SK-N-SH (cell line): ENCODE results near the gene TRPM6. TPM values are rescaled to one million over a fixed set of nuclear protein-coding genes. Genes with fewer than 3 reads are reported as not detected.

ENCODE experiments used
- CTCF ChIA-PET: fragments of 300-600, 350-600 bp; formaldehyde crosslinking; extraction: SDS; loops from one replicate; lab custom pipeline; 2021; lab: Yijun Ruan, JAX
- POLR2A ChIA-PET: fragments of 350-600 bp; sonication (Branson Sonifier 250); formaldehyde crosslinking; extraction: SDS; loops from one replicate; lab custom pipeline; 2020; ENCODE audit warnings: antibody characterized with exemption, inconsistent platforms; lab: Yijun Ruan, JAX
- DNase-seq: peaks from one replicate; pipeline ENCODE4 v3.0.0; 2012
- H2AFZ ChIP-seq: fragments of 200-600 bp; sonication (generic); 2 replicates; pipeline ENCODE4 v1.8.1; 2016; ENCODE audit warnings: antibody characterized with exemption, mild to moderate bottlenecking, low read depth
- H3F3A ChIP-seq: fragments of 200-600 bp; sonication (generic); replicated peaks from 2 replicates; pipeline ENCODE3; 2016; ENCODE audit warnings: antibody characterized with exemption, mild to moderate bottlenecking; ENCODE audit not compliant: insufficient read depth
- H3K27ac ChIP-seq, 2 experiments: fragments of 200-500 bp in 1 of 2; fragments of 200-600 bp in 1 of 2; sonication (Bioruptor generic) in 1 of 2; sonication (generic), shearing (Covaris generic) in 1 of 2; 2 replicates each; pipeline versions ENCODE4 v1.5.1 to v1.6.1; 2014 to 2016; ENCODE audit warnings: low read depth in 2 of 2, inconsistent platforms in 1 of 2, low read length in 1 of 2, mild to moderate bottlenecking in 1 of 2, mixed read lengths in 1 of 2
- H3K27me3 ChIP-seq: fragments of 200-600 bp; sonication (generic), shearing (Covaris generic); 2 replicates; pipeline ENCODE4 v1.6.1; 2016; ENCODE audit warnings: mixed run types; ENCODE audit not compliant: insufficient read depth
- H3K36me3 ChIP-seq, 2 experiments: fragments of 200-500 bp in 1 of 2; fragments of 200-600 bp in 1 of 2; sonication (Bioruptor generic) in 1 of 2; sonication (generic) in 1 of 2; replicated peaks in 1 of 2; 2 replicates each; pipeline versions ENCODE3 to v1.5.1; 2014 to 2016; ENCODE audit warnings: low read length in 1 of 2, mild to moderate bottlenecking in 1 of 2; ENCODE audit not compliant: insufficient read depth in 2 of 2, control insufficient read depth in 1 of 2
- H3K4me1 ChIP-seq, 2 experiments: fragments of 200-500 bp in 1 of 2; fragments of 200-600 bp in 1 of 2; sonication (Bioruptor generic) in 1 of 2; sonication (generic), shearing (Covaris generic) in 1 of 2; 2 replicates each; pipeline versions ENCODE4 v1.5.1 to v1.6.1; 2014 to 2016; ENCODE audit warnings: low read depth in 1 of 2, low read length in 1 of 2, mixed run types in 1 of 2; ENCODE audit not compliant: insufficient read depth in 2 of 2, control insufficient read depth in 1 of 2
- H3K4me2 ChIP-seq: fragments of 200-600 bp; sonication (generic), shearing (Covaris generic); 2 replicates; pipeline ENCODE4 v1.6.1; 2017; ENCODE audit warnings: mixed run types
- H3K4me3 ChIP-seq, 2 experiments: fragments of 200-500 bp in 1 of 2; fragments of 200-600 bp in 1 of 2; sonication (Bioruptor generic) in 1 of 2; sonication (generic), shearing (Covaris generic) in 1 of 2; 2 replicates each; pipeline versions ENCODE4 v1.5.1 to v1.8.1; 2014 to 2016; ENCODE audit warnings: low read depth in 2 of 2, inconsistent platforms in 1 of 2, low read length in 1 of 2, mild to moderate bottlenecking in 1 of 2, mixed read lengths in 1 of 2, moderate library complexity in 1 of 2
- H3K79me2 ChIP-seq: fragments of 200-600 bp; sonication (generic); 2 replicates; pipeline ENCODE4 v1.8.1; 2017; ENCODE audit warnings: mild to moderate bottlenecking; ENCODE audit not compliant: insufficient read depth
- H3K9ac ChIP-seq: fragments of 200-600 bp; sonication (generic); 2 replicates; pipeline ENCODE4 v1.6.1; 2017; ENCODE audit warnings: mixed run types
- H3K9me2 ChIP-seq: fragments of 200-600 bp; sonication (generic); 2 replicates; pipeline ENCODE4 v1.6.1; 2017; ENCODE audit warnings: mixed run types
- H3K9me3 ChIP-seq: fragments of 200-600 bp; sonication (generic); 2 replicates; pipeline ENCODE4 v1.6.1; 2017; ENCODE audit warnings: mixed run types, mild to moderate bottlenecking, moderate library complexity
- H4K20me1 ChIP-seq: fragments of 200-600 bp; sonication (generic); 2 replicates; pipeline ENCODE4 v1.6.1; 2017; ENCODE audit warnings: mild to moderate bottlenecking, mixed run types; ENCODE audit not compliant: insufficient read depth
- ELF1 ChIP-seq: IDR thresholded peaks from 2 replicates; pipeline ENCODE4 v1.4.0; 2012
- EP300 ChIP-seq, 2 experiments: IDR thresholded peaks; 2 replicates each; pipeline versions ENCODE4 v1.4.0 to v1.6.1; 2012; ENCODE audit warnings: borderline replicate concordance in 1 of 2, low read depth in 1 of 2, low read length in 1 of 2
- EZH2phosphoT487 ChIP-seq: fragments of 200-600 bp; sonication (generic); IDR thresholded peaks from 2 replicates; pipeline ENCODE4 v1.6.1; 2017; ENCODE audit warnings: low read depth, mixed run types, mild to moderate bottlenecking, antibody characterized with exemption, moderate library complexity, borderline replicate concordance
- FOXJ3 ChIP-seq: sonication (generic); formaldehyde crosslinking; IDR thresholded peaks from 2 replicates; pipeline ENCODE4 v1.5.1; 2020; ENCODE audit warnings: mild to moderate bottlenecking, missing genetic modification reagents
- GATA2 ChIP-seq: sonication (generic); formaldehyde crosslinking; IDR thresholded peaks from 2 replicates; pipeline ENCODE4 v1.5.0; 2020; ENCODE audit warnings: mild to moderate bottlenecking, missing genetic modification reagents
- MXI1 ChIP-seq: IDR thresholded peaks from 2 replicates; pipeline ENCODE4 v1.6.1; 2012; ENCODE audit warnings: mild to moderate bottlenecking, low read depth, low read length, improper control_type of control experiment
- NFIC ChIP-seq: IDR thresholded peaks from 2 replicates; pipeline ENCODE4 v1.4.0; 2012; ENCODE audit warnings: borderline replicate concordance
- NRF1 ChIP-seq: IDR thresholded peaks from 2 replicates; pipeline ENCODE4 v1.6.1; 2012; ENCODE audit warnings: low read depth, mild to moderate bottlenecking, low read length
- POLR2AphosphoS5 ChIP-seq: IDR thresholded peaks from 2 replicates; pipeline ENCODE4 v1.6.1; 2012; ENCODE audit warnings: low read depth, low read length
- RCOR1 ChIP-seq: fragments of 150-350 bp; IDR thresholded peaks from 2 replicates; pipeline ENCODE4 v1.6.1; 2017; ENCODE audit warnings: antibody characterized with exemption, low read length
- RXRA ChIP-seq: IDR thresholded peaks from 2 replicates; pipeline ENCODE4 v1.4.0; 2012; ENCODE audit warnings: low read depth, mild to moderate bottlenecking, borderline replicate concordance
- SIN3A ChIP-seq: IDR thresholded peaks from 2 replicates; pipeline ENCODE4 v1.6.1; 2012; ENCODE audit warnings: low read depth, mild to moderate bottlenecking, low read length, moderate library complexity, borderline replicate concordance
- SMC3 ChIP-seq: IDR thresholded peaks from 2 replicates; pipeline ENCODE4 v1.6.1; 2012; ENCODE audit warnings: low read depth, low read length, improper control_type of control experiment
- TAF1 ChIP-seq: IDR thresholded peaks from 2 replicates; pipeline ENCODE4 v1.6.1; 2012; ENCODE audit warnings: low read depth, mild to moderate bottlenecking, low read length, moderate library complexity, borderline replicate concordance
- TEAD4 ChIP-seq: IDR thresholded peaks from 2 replicates; pipeline ENCODE4 v1.4.0; 2012; ENCODE audit warnings: mild to moderate bottlenecking, borderline replicate concordance; ENCODE audit not compliant: insufficient read depth
- YY1 ChIP-seq: IDR thresholded peaks from 2 replicates; pipeline ENCODE4 v1.4.0; 2012; ENCODE audit warnings: low read depth, mild to moderate bottlenecking
- WGBS: methylation state at CpG from one replicate; pipeline ENCODE4 v1.1.6; 2017; ENCODE audit warnings: low lambda C conversion rate; 5-methylcytosine and 5-hydroxymethylcytosine counted together
- polyA plus RNA-seq, 3 experiments: library from polyadenylated mRNA; depleted of rRNA; stranded (reverse); fragments of >200 nt; gene quantifications; 2 replicates each; pipeline ENCODE4 v1.2.3, GENCODE V29; 2012
- TF ChIP-seq, protein P1 (sequence below): IDR thresholded peaks from 2 replicates; pipeline ENCODE4 v1.6.1; 2012; ENCODE audit warnings: mild to moderate bottlenecking, low read depth, low read length, moderate library complexity
- TF ChIP-seq, protein P2 (sequence below): fragments of 150-350 bp; IDR thresholded peaks from 2 replicates; pipeline ENCODE4 v1.6.1; 2016; ENCODE audit warnings: mild to moderate bottlenecking, low read depth, low read length
- TF ChIP-seq, protein P3 (sequence below): IDR thresholded peaks from 2 replicates; pipeline ENCODE4 v1.4.0; 2012; ENCODE audit warnings: low read depth
- TF ChIP-seq, protein P4 (sequence below): fragments of 200-600 bp; sonication (generic); IDR thresholded peaks from 2 replicates; pipeline ENCODE4 v1.6.1; 2017; ENCODE audit warnings: antibody characterized with exemption, mild to moderate bottlenecking, moderate library complexity

Gene TRPM6
- polyA plus RNA-seq, 1 of the 3 experiments (the other 2 are of a cell fraction) = 0.03 TPM

DNA sequence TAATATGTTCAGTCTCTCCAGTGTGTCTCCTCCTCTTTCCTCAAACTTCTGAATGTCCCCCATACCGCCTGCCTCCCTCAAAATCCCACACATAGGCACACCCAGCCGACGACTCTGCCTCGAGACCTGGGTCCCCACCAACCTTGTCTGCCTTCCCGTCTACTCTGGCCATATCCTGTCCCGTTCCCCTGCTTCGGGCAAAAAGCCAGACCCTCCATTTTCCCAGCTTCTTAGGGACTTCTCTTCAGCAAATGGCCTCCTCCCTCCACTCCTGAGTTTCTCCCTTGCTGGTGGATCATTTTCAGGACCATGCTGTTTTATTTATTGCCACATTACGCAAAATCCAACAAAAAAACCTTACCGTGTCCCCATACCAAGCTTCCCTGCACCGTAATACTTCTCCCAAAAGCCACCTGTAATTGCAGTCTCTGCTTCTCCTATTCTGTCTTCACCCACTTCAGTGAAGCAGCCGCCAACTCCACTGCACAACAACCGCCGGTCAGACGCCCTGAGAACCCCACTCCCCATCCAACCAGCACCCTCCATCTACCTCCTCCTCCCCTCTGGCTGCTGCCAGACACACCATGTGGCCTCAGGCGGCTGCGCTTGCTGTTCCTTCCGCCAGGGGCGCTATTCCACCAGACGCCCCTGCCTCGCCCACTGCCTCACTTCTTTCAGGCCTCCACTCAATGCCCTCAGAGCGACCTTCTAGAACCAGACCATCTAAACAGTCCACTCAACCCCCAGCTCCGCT lies 117.0 kb downstream of the TRPM6 start:
- Histone ChIP-seq H3K4me2 (peak overlapping the region; percentile 28; the same call in 1 of the 2 replicates), H3K4me3 (peak overlapping the region; percentile 29 to 39), H3K9ac (no peak overlapping the region), H3K27me3 (peaks cover 10% of the 10 kb centered on the region; the same call in 1 of the 2 replicates), H3F3A (no peaks in the 10 kb centered on the region), H3K36me3 (no peaks in the 10 kb centered on the region), H3K27ac (no peak overlapping the region), H3K9me3 (no peaks in the 10 kb centered on the region), H3K4me1 (no peaks in the 10 kb centered on the region; a peak in 1 of 4 replicates), H3K9me2 (no peaks in the 10 kb centered on the region), H2AFZ (peak overlapping the region; percentile 53; the same call in 1 of the 2 replicates), H4K20me1 (no peaks in the 10 kb centered on the region), H3K79me2 (no peaks in the 10 kb centered on the region)
- TF ChIP-seq TEAD4 (no peak), GATA2 (CRISPR knock-in tag) (no peak), RXRA (no peak), SIN3A (no peak), EP300 (IDR thresholded peaks at IDR 0.05; ENCODE audit: borderline replicate concordance in 1 of 2, low read depth in 1 of 2, low read length in 1 of 2) (no peak), EZH2phosphoT487 (no peak), ELF1 (no peak), POLR2AphosphoS5 (no peak), RCOR1 (no peak), FOXJ3 (CRISPR knock-in tag) (no peak), MXI1 (no peak), NFIC (no peak), NRF1 (no peak), YY1 (peak; percentile 72; the same call in 1 of the 2 replicates), SMC3 (no peak), TAF1 (no peak)
- TF ChIP-seq, protein P1, sequence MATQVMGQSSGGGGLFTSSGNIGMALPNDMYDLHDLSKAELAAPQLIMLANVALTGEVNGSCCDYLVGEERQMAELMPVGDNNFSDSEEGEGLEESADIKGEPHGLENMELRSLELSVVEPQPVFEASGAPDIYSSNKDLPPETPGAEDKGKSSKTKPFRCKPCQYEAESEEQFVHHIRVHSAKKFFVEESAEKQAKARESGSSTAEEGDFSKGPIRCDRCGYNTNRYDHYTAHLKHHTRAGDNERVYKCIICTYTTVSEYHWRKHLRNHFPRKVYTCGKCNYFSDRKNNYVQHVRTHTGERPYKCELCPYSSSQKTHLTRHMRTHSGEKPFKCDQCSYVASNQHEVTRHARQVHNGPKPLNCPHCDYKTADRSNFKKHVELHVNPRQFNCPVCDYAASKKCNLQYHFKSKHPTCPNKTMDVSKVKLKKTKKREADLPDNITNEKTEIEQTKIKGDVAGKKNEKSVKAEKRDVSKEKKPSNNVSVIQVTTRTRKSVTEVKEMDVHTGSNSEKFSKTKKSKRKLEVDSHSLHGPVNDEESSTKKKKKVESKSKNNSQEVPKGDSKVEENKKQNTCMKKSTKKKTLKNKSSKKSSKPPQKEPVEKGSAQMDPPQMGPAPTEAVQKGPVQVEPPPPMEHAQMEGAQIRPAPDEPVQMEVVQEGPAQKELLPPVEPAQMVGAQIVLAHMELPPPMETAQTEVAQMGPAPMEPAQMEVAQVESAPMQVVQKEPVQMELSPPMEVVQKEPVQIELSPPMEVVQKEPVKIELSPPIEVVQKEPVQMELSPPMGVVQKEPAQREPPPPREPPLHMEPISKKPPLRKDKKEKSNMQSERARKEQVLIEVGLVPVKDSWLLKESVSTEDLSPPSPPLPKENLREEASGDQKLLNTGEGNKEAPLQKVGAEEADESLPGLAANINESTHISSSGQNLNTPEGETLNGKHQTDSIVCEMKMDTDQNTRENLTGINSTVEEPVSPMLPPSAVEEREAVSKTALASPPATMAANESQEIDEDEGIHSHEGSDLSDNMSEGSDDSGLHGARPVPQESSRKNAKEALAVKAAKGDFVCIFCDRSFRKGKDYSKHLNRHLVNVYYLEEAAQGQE = no peak
- TF ChIP-seq, protein P2, sequence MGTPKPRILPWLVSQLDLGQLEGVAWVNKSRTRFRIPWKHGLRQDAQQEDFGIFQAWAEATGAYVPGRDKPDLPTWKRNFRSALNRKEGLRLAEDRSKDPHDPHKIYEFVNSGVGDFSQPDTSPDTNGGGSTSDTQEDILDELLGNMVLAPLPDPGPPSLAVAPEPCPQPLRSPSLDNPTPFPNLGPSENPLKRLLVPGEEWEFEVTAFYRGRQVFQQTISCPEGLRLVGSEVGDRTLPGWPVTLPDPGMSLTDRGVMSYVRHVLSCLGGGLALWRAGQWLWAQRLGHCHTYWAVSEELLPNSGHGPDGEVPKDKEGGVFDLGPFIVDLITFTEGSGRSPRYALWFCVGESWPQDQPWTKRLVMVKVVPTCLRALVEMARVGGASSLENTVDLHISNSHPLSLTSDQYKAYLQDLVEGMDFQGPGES = no peak
- TF ChIP-seq, protein P3, sequence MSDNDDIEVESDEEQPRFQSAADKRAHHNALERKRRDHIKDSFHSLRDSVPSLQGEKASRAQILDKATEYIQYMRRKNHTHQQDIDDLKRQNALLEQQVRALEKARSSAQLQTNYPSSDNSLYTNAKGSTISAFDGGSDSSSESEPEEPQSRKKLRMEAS = peak; percentile 66; the same call in 1 of the 2 replicates
- TF ChIP-seq, protein P4, sequence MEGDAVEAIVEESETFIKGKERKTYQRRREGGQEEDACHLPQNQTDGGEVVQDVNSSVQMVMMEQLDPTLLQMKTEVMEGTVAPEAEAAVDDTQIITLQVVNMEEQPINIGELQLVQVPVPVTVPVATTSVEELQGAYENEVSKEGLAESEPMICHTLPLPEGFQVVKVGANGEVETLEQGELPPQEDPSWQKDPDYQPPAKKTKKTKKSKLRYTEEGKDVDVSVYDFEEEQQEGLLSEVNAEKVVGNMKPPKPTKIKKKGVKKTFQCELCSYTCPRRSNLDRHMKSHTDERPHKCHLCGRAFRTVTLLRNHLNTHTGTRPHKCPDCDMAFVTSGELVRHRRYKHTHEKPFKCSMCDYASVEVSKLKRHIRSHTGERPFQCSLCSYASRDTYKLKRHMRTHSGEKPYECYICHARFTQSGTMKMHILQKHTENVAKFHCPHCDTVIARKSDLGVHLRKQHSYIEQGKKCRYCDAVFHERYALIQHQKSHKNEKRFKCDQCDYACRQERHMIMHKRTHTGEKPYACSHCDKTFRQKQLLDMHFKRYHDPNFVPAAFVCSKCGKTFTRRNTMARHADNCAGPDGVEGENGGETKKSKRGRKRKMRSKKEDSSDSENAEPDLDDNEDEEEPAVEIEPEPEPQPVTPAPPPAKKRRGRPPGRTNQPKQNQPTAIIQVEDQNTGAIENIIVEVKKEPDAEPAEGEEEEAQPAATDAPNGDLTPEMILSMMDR = peak; percentile 87
- ChIA-PET CTCF (interaction anchor here (0.5 to 10.3 kb wide), 12 partner anchors 9 to 317 kb away, joined by 3 to 159 read pairs (median 4); partner anchors contain the start of genes C9orf40, NMRK1 and OSTF1), POLR2A (no interaction called here)
- WGBS = 4% methylated on average over 20 of the region's 22 CpGs
- peak; percentile 62 for DNase-seq
